ENCODE measurements around the gene BTBD8.
"Not testable (repeated sequence)": the region's sequence is repeated elsewhere in the genome, so short reads cannot be mapped to it uniquely, and the experiment has no call there.

BTBD8 gene

DNA sequence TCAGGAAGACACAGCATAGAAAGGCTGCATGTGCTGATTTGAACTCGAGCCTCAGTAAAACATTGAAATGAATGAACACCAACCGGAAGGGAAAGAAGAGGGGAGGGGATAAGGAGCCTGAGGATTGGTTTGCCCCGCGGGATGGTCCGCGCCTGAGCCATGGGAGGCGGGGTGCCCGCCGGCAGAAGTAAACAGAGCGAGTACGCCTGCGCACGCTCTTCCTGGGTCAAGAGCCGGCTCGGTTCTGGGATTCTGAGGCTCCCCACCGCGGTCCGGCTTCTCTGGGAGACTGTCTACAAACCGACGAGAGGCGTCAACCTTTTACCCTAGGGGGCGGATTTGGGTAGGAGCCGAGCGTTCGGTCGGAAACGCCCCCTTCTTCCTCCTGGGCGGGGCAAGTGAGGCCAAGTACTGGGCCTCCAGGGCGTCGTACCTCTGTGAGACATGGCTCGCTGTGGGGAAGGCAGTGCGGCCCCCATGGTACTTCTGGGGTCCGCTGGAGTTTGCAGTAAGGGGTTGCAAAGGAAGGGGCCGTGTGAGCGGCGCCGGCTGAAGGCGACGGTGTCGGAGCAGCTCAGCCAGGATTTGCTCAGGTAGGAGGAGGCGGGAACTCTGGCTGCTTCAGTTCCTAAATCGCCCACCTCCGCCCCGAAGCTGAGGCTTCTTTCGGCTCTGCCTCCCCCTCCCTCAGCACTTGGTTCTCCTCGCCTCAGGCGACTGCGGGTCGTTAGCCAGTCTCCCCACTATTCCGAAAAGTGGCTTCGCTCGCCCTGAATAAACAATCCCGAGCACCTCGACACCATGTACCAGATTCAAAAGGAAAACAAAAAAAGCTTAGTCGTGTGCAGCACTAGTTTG lies at the start of gene BTBD8:
Gene BTBD8 (plus strand): TSS at position 218 of the 858 bp plus-strand sequence. CDS start 227 bp downstream, at position 445.
- peak; percentile 3 for DNase-seq

GRCh38 chr1:92030656-92031107 lies 49.5 kb upstream of the BTBD8 start:
- no peak for DNase-seq

- no peak for DNase-seq
Observed at GRCh38 chr1:92031281-92032110, 48.6 kb upstream of the BTBD8 start.

DNA sequence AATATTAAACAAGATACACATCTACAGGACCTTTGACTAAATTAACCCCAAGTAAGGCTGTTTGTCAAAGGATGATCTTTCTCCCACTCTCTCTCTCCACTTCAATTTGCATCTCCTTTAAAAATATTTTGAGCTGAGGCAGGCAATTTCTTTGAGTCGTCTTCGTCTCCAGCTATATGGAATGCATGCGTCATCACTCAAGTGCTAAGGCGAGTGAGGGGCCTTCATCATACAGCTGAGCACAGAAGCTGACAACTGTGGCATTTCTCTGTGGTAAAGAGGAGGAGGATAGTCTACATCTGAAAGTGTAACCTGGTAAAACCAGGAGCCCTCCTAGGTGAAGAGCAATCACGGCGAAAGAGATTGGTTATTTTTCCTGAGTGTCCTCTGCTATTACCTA lies 42.7 kb upstream of the BTBD8 start:
- no peak for DNase-seq

DNA sequence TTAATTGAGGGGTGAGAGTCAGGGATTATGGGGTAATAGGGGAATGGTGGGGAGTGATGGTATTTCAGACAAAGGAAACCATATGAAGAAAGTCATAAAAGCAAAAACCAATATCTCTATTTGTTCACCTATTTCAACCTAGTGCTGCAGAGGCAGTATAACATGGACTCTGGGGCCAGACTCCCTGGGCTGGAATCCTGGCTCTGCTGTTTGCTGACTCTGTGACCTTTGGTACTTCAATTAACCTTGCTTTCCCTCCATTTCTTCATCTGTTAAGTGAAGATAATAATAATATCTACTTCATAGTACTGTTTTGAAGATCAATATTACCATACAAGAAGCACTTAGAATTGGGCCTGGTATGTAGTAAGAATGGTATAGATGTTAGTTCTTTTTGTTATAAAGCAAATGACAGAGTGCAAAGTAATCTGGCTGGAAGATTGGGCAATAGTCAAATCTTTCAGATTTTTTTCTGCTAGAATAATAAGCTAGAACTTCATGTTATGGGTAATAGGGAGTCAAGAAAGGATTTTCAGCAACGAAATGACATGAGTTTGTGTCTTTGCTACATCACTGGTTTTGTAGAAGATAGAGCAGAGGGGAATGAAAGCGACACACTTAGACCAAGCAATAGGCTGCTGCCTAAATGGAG lies 41.3 kb upstream of the BTBD8 start:
- DNase-seq, result no peak

GRCh38 chr1:92040971-92041370 lies 39.2 kb upstream of the BTBD8 start:
- no peak for DNase-seq

DNA sequence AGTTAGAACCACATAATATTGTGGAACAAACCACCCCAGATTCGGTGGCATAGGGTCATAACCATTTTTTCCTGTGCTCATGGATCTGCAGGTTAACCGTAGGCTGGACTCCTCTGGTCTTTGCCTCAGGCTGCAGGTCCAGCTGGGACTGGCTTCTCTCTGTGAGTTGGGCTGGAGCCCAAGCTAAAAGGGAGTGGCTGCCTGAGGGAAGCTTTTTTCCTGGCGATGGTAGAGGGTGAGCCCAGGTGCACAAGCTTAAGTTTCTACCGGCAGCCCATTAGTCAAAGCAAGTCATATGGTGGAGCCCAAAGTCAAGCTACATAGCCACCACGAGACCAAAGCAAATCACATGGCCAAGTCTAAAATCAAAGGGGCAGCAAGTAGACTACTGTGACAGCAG lies 36.5 kb upstream of the BTBD8 start:
- no peak for DNase-seq

GRCh38 chr1:92045766-92046495 lies 34.2 kb upstream of the BTBD8 start:
- DNase-seq, result no peak

- no peak for DNase-seq
Observed at GRCh38 chr1:92051948-92052347, 28.2 kb upstream of the BTBD8 start.

DNA sequence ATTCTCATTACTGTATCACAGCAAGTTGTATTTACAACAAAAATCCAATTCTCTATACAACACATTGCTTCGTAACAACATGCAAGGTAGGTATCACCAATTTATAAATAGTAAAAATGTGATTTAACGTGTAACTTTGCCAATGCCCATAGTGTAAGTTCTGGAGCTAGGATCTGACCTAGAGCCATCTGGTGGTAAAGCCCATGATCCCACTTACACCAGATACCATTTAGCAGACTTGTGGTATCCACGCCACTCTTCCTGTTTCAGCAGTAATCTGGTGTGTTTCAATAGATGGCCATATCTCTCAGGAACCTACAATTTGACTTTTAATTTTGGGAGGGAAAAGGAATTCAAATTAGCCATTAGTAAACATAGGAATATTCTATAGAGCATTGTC lies 15.1 kb upstream of the BTBD8 start:
- no peak for DNase-seq

- no peak for DNase-seq
Observed at GRCh38 chr1:92066321-92066720, 13.8 kb upstream of the BTBD8 start.

- no peak for DNase-seq
Observed at GRCh38 chr1:92070892-92071291, 9.3 kb upstream of the BTBD8 start.

DNA sequence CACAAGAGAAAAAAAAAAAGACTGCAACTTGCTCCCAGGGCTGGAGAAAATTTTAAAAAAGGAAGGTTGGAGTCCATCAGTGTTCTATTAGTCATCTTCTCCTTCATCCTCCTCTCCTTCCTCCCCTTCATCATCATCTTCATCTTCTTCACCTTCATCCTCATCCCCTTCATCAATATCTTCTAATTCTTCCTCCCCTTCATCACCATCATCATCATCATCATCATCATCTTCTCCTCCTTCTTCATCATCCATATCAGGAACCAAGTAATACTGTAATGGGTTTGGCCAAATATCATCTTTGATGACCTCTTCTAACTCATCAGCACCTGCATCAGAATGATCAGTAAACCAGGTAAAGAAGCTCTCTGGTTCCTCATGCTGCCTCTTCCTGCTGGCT lies 5.7 kb upstream of the BTBD8 start:
- DNase-seq, result not testable (repeated sequence)

DNA sequence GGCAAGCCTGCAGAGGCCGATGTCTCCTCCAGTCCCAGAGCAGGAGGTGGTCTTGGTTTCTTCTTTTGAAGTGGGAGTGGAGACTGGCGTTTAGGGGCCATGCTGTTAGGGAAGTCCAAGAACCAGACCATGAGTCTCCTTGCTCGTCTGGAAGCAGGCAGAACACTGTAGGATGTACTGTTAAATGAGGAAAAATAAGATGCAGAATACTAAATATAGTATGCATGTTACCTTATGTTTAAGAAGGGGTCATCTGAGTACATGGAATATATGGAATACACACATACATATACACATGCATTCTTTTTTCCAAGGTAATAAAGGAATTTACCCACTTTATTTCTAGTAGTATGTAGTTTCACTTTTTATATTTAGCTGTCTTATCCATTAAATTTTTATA lies 4.8 kb upstream of the BTBD8 start, which contains the start of gene SETSIP:
Gene SETSIP (minus strand): TSS at position 101 of the 400 bp plus-strand sequence. CDS start 0 bp downstream, at position 101.
- DNase-seq, result no peak

DNA sequence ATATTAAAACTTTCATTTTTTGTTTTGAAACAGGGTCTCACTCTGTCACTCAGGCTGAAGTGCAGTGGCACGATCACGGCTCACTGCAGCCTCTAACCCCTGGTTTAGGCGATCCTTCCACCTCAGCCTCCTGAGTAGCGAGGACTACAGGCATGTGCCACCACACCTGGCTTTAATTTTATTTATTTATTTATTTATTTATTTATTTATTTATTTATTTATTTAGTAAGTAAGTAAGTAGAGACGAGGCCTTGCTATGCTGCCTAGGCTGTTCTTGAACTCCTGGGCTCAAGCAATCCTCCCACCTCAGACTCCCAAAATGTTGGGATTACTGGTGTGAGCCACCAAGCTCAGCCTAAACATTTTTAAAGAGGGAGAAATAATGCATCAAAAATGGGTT lies 3.8 kb upstream of the BTBD8 start:
- DNase-seq, result no peak

DNA sequence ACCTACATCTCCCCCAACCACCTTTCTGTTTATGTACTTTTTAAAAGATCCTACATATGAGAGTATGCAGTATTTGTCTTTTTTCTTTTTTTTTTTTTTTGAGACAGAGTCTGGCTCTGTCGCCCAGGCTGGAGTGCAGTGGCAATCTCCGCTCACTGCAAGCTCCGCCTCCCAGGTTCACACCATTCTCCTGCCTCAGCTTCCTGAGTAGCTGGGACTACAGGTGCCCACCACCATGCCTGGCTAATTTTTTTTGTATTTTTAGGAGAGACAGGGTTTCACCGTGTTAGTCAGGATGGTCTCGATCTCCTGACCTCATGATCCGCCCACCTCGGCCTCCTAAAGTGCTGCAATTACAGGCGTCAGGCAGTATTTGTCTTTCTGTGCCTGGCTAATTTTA lies 2.1 kb upstream of the BTBD8 start:
- DNase-seq, result not testable (repeated sequence)

DNA sequence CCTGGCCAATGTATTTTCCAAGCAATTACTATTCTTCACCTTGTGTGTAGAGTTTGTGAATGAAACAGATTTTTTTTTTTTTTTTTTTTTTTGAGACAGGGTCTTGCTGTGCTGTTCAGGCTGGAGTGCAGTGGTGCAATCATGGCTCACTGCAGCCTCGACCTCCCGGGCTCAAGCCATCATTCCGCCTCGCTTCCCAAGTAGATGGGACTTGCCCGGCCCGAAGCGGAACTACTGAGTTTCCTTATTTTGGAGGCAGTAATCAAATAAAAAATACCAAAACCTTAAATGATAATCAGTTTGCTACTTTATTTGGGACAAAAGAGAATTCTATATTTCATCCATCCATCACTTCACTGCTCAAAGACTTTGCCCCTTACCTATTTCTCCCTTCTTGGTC lies 704 bp upstream of the BTBD8 start:
- no peak for DNase-seq

- DNase-seq, result no peak
Observed at GRCh38 chr1:92081031-92081430, 886 bp downstream of the BTBD8 start.

- no peak for DNase-seq
Observed at GRCh38 chr1:92084651-92085050, 4.5 kb downstream of the BTBD8 start.

DNA sequence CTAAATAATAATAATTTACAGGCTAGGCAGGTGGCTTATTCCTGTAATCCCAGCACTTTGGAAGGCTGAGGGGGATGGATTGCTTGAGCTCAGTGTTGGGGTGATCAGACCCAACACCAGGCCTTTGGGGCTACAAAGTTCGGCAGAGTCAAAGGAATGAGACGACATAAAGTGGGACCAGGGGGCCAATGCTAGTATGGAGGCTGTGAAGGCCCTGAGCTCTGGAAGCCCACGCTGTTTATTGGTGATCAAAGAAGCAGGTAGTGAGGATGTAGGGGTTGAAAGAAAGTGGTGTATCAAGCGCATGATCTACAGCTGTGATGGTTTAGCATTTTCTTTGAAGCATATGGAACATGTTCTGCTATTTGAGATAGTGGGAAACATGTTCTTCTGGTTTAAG lies 5.6 kb downstream of the BTBD8 start:
- no peak for DNase-seq

GRCh38 chr1:92087542-92087941 lies 7.4 kb downstream of the BTBD8 start:
- no peak for DNase-seq

- DNase-seq, result no peak
Observed at GRCh38 chr1:92091625-92092024, 11.5 kb downstream of the BTBD8 start.

GRCh38 chr1:92094090-92094489 lies 13.9 kb downstream of the BTBD8 start:
- DNase-seq, result no peak
